H1 (cell line): ENCODE measurements around the gene SCN2B. TPM values are rescaled to one million over a fixed set of nuclear protein-coding genes. Genes with fewer than 3 reads are reported as not detected.

Source experiments
- CHD7 ChIP-seq: fragments of 300-600 bp; sonication (generic); IDR thresholded peaks from 2 replicates; pipeline ENCODE4 v1.7.1; 2012; ENCODE audit warnings: low read length, moderate library complexity, mild to moderate bottlenecking, inconsistent platforms; ENCODE audit not compliant: insufficient replicate concordance
- CREB1 ChIP-seq: IDR thresholded peaks from 2 replicates; pipeline ENCODE4 v1.6.1; 2012; ENCODE audit warnings: inconsistent platforms
- EZH2 ChIP-seq: fragments of 200-600 bp; sonication (generic); IDR thresholded peaks from 2 replicates; pipeline ENCODE4 v1.7.1; 2012; ENCODE audit warnings: low read depth, mild to moderate bottlenecking, moderate library complexity, low read length, inconsistent platforms; ENCODE audit not compliant: severe bottlenecking
- SRF ChIP-seq: IDR thresholded peaks from 2 replicates; pipeline ENCODE4 v1.6.1; 2011; ENCODE audit warnings: mild to moderate bottlenecking, low read depth, low read length, moderate library complexity
- polyA plus RNA-seq, 7 experiments: library from polyadenylated mRNA; depleted of rRNA in 3 of 7; stranded (reverse) in 5 of 7; unstranded in 2 of 7; fragments of >200 nt in 5 of 7; fragments of 200-250 nt in 2 of 7; gene quantifications; 1 replicate in 5 of 7; 2 replicates in 1 of 7; 4 replicates in 1 of 7; pipeline versions ENCODE4 v1.2.1 to v1.2.3, GENCODE V29; 2011 to 2013; ENCODE audit warnings: missing spikeins in 2 of 7, mixed read lengths in 2 of 7
- total RNA-seq: library from RNA; stranded (reverse); fragmentation: NEBNext Ultra II Directional; extraction: Animal tissue kit (Norgen Biotek cat#: 25700); gene quantifications from 2 replicates; pipeline ENCODE4 v1.2.1, GENCODE V29; 2021

Gene SCN2B
- total and polyA plus RNA-seq, 2 of the 8 experiments (the other 6 are each of a cell fraction or from before 2014, with no cell fraction given): 0.14 to 0.24 TPM

GRCh38 chr11:118175031-118175992 is 1.1 kb downstream of the SCN2B start (continued):
- TF ChIP-seq CHD7 (no peak), SRF (no peak), CREB1 (no peak), EZH2 (no peak)
